ENCODE data around the gene SYDE1.
A peak's percentile ranks its signal among the peaks of the same experiment; 100 is the strongest.

SYDE1 gene

GRCh38 chr19:15123031-15123890 is 16.1 kb downstream of the SYDE1 start:
- H3K9ac ChIP-seq, result no peak overlapping the region
- no peak overlapping the region for H3K4me2 ChIP-seq
- no peak overlapping the region for H3K4me3 ChIP-seq (IDR thresholded peaks at IDR 0.05; ENCODE audit: insufficient read depth, low read depth, low read length)
- H4K20me1 ChIP-seq (ENCODE audit: insufficient read depth), result no peaks in the 10 kb centered on the region
- peaks cover 5% of the 10 kb centered on the region; the same call in 1 of the 2 replicates for H3K27me3 ChIP-seq (ENCODE audit: insufficient read depth, low read depth)
- H3K27ac ChIP-seq, result no peak overlapping the region
- H3K4me1 ChIP-seq (ENCODE audit: low read depth, poor library complexity, severe bottlenecking), result peaks cover 4% of the 10 kb centered on the region
- H3K36me3 ChIP-seq (ENCODE audit: insufficient read depth), result no peaks in the 10 kb centered on the region
- no peaks in the 10 kb centered on the region for H3K79me2 ChIP-seq (ENCODE audit: insufficient read depth, low read depth)
- no peak overlapping the region for H2AFZ ChIP-seq (ENCODE audit: low read depth)
- TF ChIP-seq CTCF (conservative IDR thresholded peaks at IDR 0.05; ENCODE audit: low read depth, low read length), result no peak

GRCh38 chr19:15123900-15124299 is 16.7 kb downstream of the SYDE1 start:
- Histone ChIP-seq H4K20me1 (ENCODE audit: insufficient read depth) (no peaks in the 10 kb centered on the region), H3K36me3 (ENCODE audit: insufficient read depth) (no peaks in the 10 kb centered on the region), H3K4me2 (no peak overlapping the region), H3K27ac (no peak overlapping the region), H2AFZ (ENCODE audit: low read depth) (no peak overlapping the region), H3K4me1 (ENCODE audit: low read depth, poor library complexity, severe bottlenecking) (peaks cover 4% of the 10 kb centered on the region), H3K9ac (no peak overlapping the region), H3K27me3 (ENCODE audit: insufficient read depth, low read depth) (peaks cover 5% of the 10 kb centered on the region; the same call in 1 of the 2 replicates), H3K4me3 (IDR thresholded peaks at IDR 0.05; ENCODE audit: insufficient read depth, low read depth, low read length) (no peak overlapping the region), H3K79me2 (ENCODE audit: insufficient read depth, low read depth) (no peaks in the 10 kb centered on the region)
- no peak for TF ChIP-seq CTCF (conservative IDR thresholded peaks at IDR 0.05; ENCODE audit: low read depth, low read length)

- Histone ChIP-seq H4K20me1 (ENCODE audit: insufficient read depth) (no peaks in the 10 kb centered on the region), H3K4me3 (IDR thresholded peaks at IDR 0.05; ENCODE audit: insufficient read depth, low read depth, low read length) (no peak overlapping the region), H3K27me3 (ENCODE audit: insufficient read depth, low read depth) (peaks cover 6% of the 10 kb centered on the region; the same call in 1 of the 2 replicates), H3K79me2 (ENCODE audit: insufficient read depth, low read depth) (no peaks in the 10 kb centered on the region), H3K27ac (no peak overlapping the region), H2AFZ (ENCODE audit: low read depth) (peak overlapping the region; percentile 97), H3K4me1 (ENCODE audit: low read depth, poor library complexity, severe bottlenecking) (peaks cover 4% of the 10 kb centered on the region), H3K9ac (peak overlapping the region; percentile 87), H3K36me3 (ENCODE audit: insufficient read depth) (no peaks in the 10 kb centered on the region), H3K4me2 (peak overlapping the region; percentile 84)
- TF ChIP-seq CTCF (conservative IDR thresholded peaks at IDR 0.05; ENCODE audit: low read depth, low read length), result no peak
Measured at GRCh38 chr19:15124572-15125231, 17.5 kb downstream of the SYDE1 start.

- Histone ChIP-seq H3K27ac (peak overlapping the region; percentile 74), H3K4me1 (ENCODE audit: low read depth, poor library complexity, severe bottlenecking) (peaks cover 4% of the 10 kb centered on the region), H3K9ac (peak overlapping the region; percentile 87), H3K36me3 (ENCODE audit: insufficient read depth) (no peaks in the 10 kb centered on the region), H3K79me2 (ENCODE audit: insufficient read depth, low read depth) (no peaks in the 10 kb centered on the region), H2AFZ (ENCODE audit: low read depth) (peak overlapping the region; percentile 97), H3K4me2 (peak overlapping the region; percentile 84), H4K20me1 (ENCODE audit: insufficient read depth) (no peaks in the 10 kb centered on the region), H3K4me3 (IDR thresholded peaks at IDR 0.05; ENCODE audit: insufficient read depth, low read depth, low read length) (no peak overlapping the region), H3K27me3 (ENCODE audit: insufficient read depth, low read depth) (peaks cover 11% of the 10 kb centered on the region; the same call in 1 of the 2 replicates)
- TF ChIP-seq CTCF (conservative IDR thresholded peaks at IDR 0.05; ENCODE audit: low read depth, low read length), result no peak
Measured at GRCh38 chr19:15125232-15126067, 18.2 kb downstream of the SYDE1 start.
